Left ventricle myocardium inferior (tissue), 1 donor: ENCODE measurements around the gene TNS3. TPM values are rescaled to one million over a fixed set of nuclear protein-coding genes. Genes with fewer than 3 reads are reported as not detected.

Experiments
- DNase-seq: peaks from one replicate; pipeline ENCODE4 v3.0.0-alpha.2; 2020
- H3K27ac ChIP-seq: fragments of 200-600 bp; replicated peaks from 2 replicates; pipeline ENCODE4 v1.8.0; 2021
- H3K27me3 ChIP-seq: fragments of 200-600 bp; 2 replicates; pipeline ENCODE4 v1.8.0; 2021; ENCODE audit warnings: low read depth
- H3K36me3 ChIP-seq: fragments of 200-600 bp; 2 replicates; pipeline ENCODE4 v1.8.0; 2021
- H3K4me1 ChIP-seq: fragments of 200-600 bp; 2 replicates; pipeline ENCODE4 v1.8.0; 2021
- H3K4me3 ChIP-seq: fragments of 200-600 bp; 2 replicates; pipeline ENCODE4 v1.8.0; 2021; ENCODE audit warnings: mild to moderate bottlenecking, moderate library complexity
- H3K9me3 ChIP-seq: fragments of 200-600 bp; replicated peaks from 2 replicates; pipeline ENCODE4 v1.8.0; 2021
- intact Hi-C: fragments of 100-400 bp; cut with micrococcal nuclease; formaldehyde crosslinking; loops from one replicate; pipeline ENCODE4 v1.11.0; 2022
- total RNA-seq: library from RNA; stranded (reverse); fragmentation: NEBNext Ultra II Directional; extraction: Animal tissue kit (Norgen Biotek cat#: 25700); gene quantifications from one replicate; pipeline ENCODE4 v1.2.1, GENCODE V29; 2021
- TF ChIP-seq, protein P1 (sequence below): fragments of 200-600 bp; IDR thresholded peaks from 2 replicates; pipeline ENCODE4 v1.8.0; 2021; ENCODE audit warnings: antibody characterized with exemption, mild to moderate bottlenecking, borderline replicate concordance
- donor health status: DM: no; HTN: yes; CAD: no; lungs with severe emphysema.

TNS3 gene
- total RNA-seq, 1 donor from 2014 or later, result 40.6 TPM

DNA sequence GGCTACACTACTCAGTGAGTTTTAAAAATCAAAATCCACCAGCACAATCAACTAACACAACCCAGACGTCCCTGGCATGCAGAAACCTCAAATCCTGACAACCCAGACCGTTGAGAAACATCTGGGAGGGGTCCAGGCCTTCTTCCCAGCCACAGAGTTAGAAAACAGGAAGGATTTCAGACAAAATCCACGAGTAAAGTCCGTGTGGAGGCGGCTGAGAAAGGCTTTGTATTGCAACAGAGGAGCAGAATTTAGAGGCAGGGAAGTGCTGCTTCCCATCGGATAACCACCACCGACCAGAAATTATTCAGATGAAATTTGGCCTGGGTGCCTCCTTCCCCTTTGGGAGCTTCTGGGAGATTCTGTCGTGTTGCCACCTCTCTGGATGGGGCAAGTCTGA, 61.5 kb downstream of the TNS3 start:
- Histone ChIP-seq H3K27ac (peak overlapping the region; percentile 76), H3K27me3 (no peaks in the 10 kb centered on the region), H3K4me3 (no peak overlapping the region), H3K9me3 (no peaks in the 10 kb centered on the region), H3K4me1 (peaks cover 11% of the 10 kb centered on the region), H3K36me3 (no peaks in the 10 kb centered on the region)
- TF ChIP-seq, protein P1, sequence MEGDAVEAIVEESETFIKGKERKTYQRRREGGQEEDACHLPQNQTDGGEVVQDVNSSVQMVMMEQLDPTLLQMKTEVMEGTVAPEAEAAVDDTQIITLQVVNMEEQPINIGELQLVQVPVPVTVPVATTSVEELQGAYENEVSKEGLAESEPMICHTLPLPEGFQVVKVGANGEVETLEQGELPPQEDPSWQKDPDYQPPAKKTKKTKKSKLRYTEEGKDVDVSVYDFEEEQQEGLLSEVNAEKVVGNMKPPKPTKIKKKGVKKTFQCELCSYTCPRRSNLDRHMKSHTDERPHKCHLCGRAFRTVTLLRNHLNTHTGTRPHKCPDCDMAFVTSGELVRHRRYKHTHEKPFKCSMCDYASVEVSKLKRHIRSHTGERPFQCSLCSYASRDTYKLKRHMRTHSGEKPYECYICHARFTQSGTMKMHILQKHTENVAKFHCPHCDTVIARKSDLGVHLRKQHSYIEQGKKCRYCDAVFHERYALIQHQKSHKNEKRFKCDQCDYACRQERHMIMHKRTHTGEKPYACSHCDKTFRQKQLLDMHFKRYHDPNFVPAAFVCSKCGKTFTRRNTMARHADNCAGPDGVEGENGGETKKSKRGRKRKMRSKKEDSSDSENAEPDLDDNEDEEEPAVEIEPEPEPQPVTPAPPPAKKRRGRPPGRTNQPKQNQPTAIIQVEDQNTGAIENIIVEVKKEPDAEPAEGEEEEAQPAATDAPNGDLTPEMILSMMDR, result no peak
- peak; percentile 58 for DNase-seq
- intact Hi-C loops, result no loop called here

GRCh38 chr7:47518827-47519226, 63.1 kb downstream of the TNS3 start:
- Histone ChIP-seq H3K4me1 (peaks cover 17% of the 10 kb centered on the region), H3K27ac (no peak overlapping the region), H3K36me3 (no peaks in the 10 kb centered on the region), H3K4me3 (no peak overlapping the region), H3K27me3 (no peaks in the 10 kb centered on the region), H3K9me3 (no peaks in the 10 kb centered on the region)
- intact Hi-C loops, result no loop called here
- TF ChIP-seq, protein P1, result no peak
- DNase-seq, result no peak

DNA sequence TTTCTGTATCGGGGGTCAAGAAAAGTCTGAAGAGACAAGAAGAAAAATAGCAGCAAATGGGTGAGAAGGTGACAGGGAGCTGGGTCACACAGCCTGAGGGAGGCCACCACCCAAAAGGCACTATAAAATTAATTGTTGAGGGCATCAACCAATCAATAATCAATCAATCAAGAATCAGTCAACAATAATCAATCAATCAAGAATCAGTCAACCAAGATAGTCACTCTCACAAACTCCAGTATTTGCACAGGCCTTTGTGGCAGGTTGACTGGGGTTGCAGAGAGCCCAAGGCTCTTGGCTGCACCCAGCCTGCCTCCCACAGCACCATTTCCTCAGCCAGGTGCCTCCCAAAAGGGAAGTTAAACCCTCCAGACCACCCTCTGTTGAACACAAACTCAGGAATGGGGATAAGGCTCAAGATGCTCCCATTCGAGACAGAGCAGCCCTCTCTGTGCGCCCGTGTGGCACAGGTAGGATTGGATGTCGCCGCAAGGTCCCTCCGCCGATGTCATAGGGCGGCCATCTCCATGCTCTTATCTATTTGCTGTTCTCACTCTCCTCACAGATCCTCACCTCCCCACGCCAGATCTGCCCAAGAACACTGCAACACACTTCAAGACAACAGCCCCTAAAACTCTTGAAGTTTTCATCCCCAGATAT, 64.0 kb downstream of the TNS3 start:
- H3K27me3 ChIP-seq, result no peaks in the 10 kb centered on the region
- H3K4me1 ChIP-seq, result peaks cover 26% of the 10 kb centered on the region
- no peaks in the 10 kb centered on the region for H3K9me3 ChIP-seq
- no peak for DNase-seq
- intact Hi-C loops, result no loop called here
- TF ChIP-seq, protein P1, result no peak
- H3K27ac ChIP-seq, result no peak overlapping the region
- H3K36me3 ChIP-seq, result no peaks in the 10 kb centered on the region
- no peak overlapping the region for H3K4me3 ChIP-seq

GRCh38 chr7:47516985-47517600, 64.8 kb downstream of the TNS3 start:
- no peaks in the 10 kb centered on the region for H3K36me3 ChIP-seq
- H3K27ac ChIP-seq, result no peak overlapping the region
- H3K9me3 ChIP-seq, result no peaks in the 10 kb centered on the region
- intact Hi-C loops, result no loop called here
- TF ChIP-seq, protein P1, result no peak
- no peak overlapping the region for H3K4me3 ChIP-seq
- no peak for DNase-seq
- H3K4me1 ChIP-seq, result peaks cover 34% of the 10 kb centered on the region
- H3K27me3 ChIP-seq, result no peaks in the 10 kb centered on the region

- peaks cover 40% of the 10 kb centered on the region for H3K4me1 ChIP-seq
- TF ChIP-seq, protein P1, result no peak
- intact Hi-C loops, result no loop called here
- no peak overlapping the region for H3K4me3 ChIP-seq
- no peaks in the 10 kb centered on the region for H3K9me3 ChIP-seq
- no peaks in the 10 kb centered on the region for H3K36me3 ChIP-seq
- H3K27ac ChIP-seq, result no peak overlapping the region
- DNase-seq, result no peak
- no peaks in the 10 kb centered on the region for H3K27me3 ChIP-seq
Observed at GRCh38 chr7:47516386-47516785, 65.5 kb downstream of the TNS3 start.
